K562 (cell line): ENCODE measurements around the gene RABIF. TPM values are rescaled to one million over a fixed set of nuclear protein-coding genes. Genes with fewer than 3 reads are reported as not detected.
A peak's percentile ranks its signal among the peaks of the same experiment; 100 is the strongest.

Source experiments
- AFF4 ChIP-seq: sonication (generic); formaldehyde crosslinking; IDR thresholded peaks from 2 replicates; pipeline ENCODE4 v1.8.0; 2023; ENCODE audit warnings: mild to moderate bottlenecking, missing genetic modification reagents
- CEBPG ChIP-seq, 3 experiments: fragments of 200-800 bp in 1 of 3; sonication (Bioruptor generic) in 1 of 3; sonication (generic) in 1 of 3; formaldehyde crosslinking in 1 of 3; IDR thresholded peaks in 2 of 3; conservative IDR thresholded peaks in 1 of 3; 2 replicates each; pipeline versions ENCODE4 v1.6.1 to v1.8.0; 2016 to 2022; ENCODE audit warnings: missing compliant biosample characterization in 2 of 3, missing genetic modification characterization in 2 of 3, mild to moderate bottlenecking in 1 of 3, missing genetic modification reagents in 1 of 3
- CHD2 ChIP-seq: IDR thresholded peaks from 2 replicates; pipeline ENCODE4 v1.6.1; 2011; ENCODE audit warnings: low read depth, low read length
- CXXC5 ChIP-seq: fragments of 250-450 bp; sonication (Bioruptor Pico); IDR thresholded peaks from 2 replicates; pipeline ENCODE4 v1.8.0; 2022; ENCODE audit warnings: inconsistent platforms, mild to moderate bottlenecking, moderate library complexity
- HDAC8 ChIP-seq: fragments of 450-650 bp; IDR thresholded peaks from 2 replicates; pipeline ENCODE4 v1.6.1; 2016; ENCODE audit warnings: mild to moderate bottlenecking, missing genetic modification characterization, moderate library complexity, missing compliant biosample characterization
- MBD2 ChIP-seq: sonication (generic); IDR thresholded peaks from 2 replicates; pipeline ENCODE4 v1.6.1; 2016; ENCODE audit warnings: low read depth, borderline replicate concordance
- NFIX ChIP-seq: fragments of 250-450 bp; sonication (Bioruptor Pico); IDR thresholded peaks from 2 replicates; pipeline ENCODE4 v1.4.0; 2020; ENCODE audit warnings: low read depth, mild to moderate bottlenecking, moderate library complexity
- OTX1 ChIP-seq: fragments of 450-650 bp; formaldehyde crosslinking; IDR thresholded peaks from 2 replicates; pipeline ENCODE4 v1.4.0; 2022; ENCODE audit warnings: mild to moderate bottlenecking
- PHF8 ChIP-seq: fragments of 200-600 bp; sonication (generic); IDR thresholded peaks from 2 replicates; pipeline ENCODE4 v1.6.1; 2012; ENCODE audit warnings: mixed run types, mild to moderate bottlenecking, inconsistent platforms, low read length, moderate library complexity, borderline replicate concordance
- POLR2A ChIP-seq: fragments of 450-650 bp; conservative IDR thresholded peaks from 2 replicates; pipeline ENCODE4 v1.6.1; 2016
- POLR2AphosphoS5 ChIP-seq: IDR thresholded peaks from 2 replicates; pipeline ENCODE4 v1.6.1; 2011; ENCODE audit warnings: mild to moderate bottlenecking, low read depth, low read length, moderate library complexity; ENCODE audit not compliant: control insufficient read depth, insufficient read depth
- PRDM10 ChIP-seq: fragments of 450-650 bp; IDR thresholded peaks from 2 replicates; pipeline ENCODE4 v1.6.1; 2018; ENCODE audit not compliant: partially characterized antibody
- RNF2 ChIP-seq: sonication (generic); IDR thresholded peaks from 2 replicates; pipeline ENCODE4 v1.6.1; 2016
- SIN3A ChIP-seq, 2 experiments: fragments of 150-350 bp in 1 of 2; IDR thresholded peaks; 2 replicates each; pipeline ENCODE4 v1.6.1; 2011 to 2016; ENCODE audit warnings: borderline replicate concordance in 2 of 2, low read depth in 2 of 2, low read length in 2 of 2, mild to moderate bottlenecking in 2 of 2, moderate library complexity in 2 of 2; ENCODE audit not compliant: control insufficient read depth in 1 of 2
- UBTF ChIP-seq, 2 experiments: IDR thresholded peaks; 2 replicates each; pipeline ENCODE4 v1.6.1; 2012; ENCODE audit warnings: improper control_type of control experiment in 2 of 2, low read depth in 2 of 2, low read length in 2 of 2, borderline replicate concordance in 1 of 2
- ZNF212 ChIP-seq: fragments of 450-650 bp; formaldehyde crosslinking; IDR thresholded peaks from 2 replicates; pipeline ENCODE4 v1.4.0; 2020; ENCODE audit warnings: mild to moderate bottlenecking
- ZNF507 ChIP-seq: conservative IDR thresholded peaks from 2 replicates; pipeline ENCODE4 v1.6.1; 2017; ENCODE audit warnings: missing genetic modification characterization, missing compliant biosample characterization
- polyA plus RNA-seq, 8 experiments: library from polyadenylated mRNA; depleted of rRNA in 4 of 8; stranded (reverse) in 5 of 8; unstranded in 3 of 8; fragments of >200 nt; fragmentation: Nextera tagmentation in 2 of 8; fragmentation: Illumina TruSeq in 1 of 8; extraction: Ambion mirVana in 2 of 8; extraction: Trizol in 1 of 8; gene quantifications; 2 replicates each; pipeline versions ENCODE4 v1.2.1 to v1.2.3, GENCODE V29; 2011 to 2014; ENCODE audit warnings: inconsistent platforms in 1 of 8, missing spikeins in 1 of 8
- total RNA-seq, 7 experiments: library from RNA; depleted of rRNA in 6 of 7; stranded (reverse); fragments of >200 nt in 6 of 7; fragmentation: Illumina TruSeq in 2 of 7; extraction: Trizol in 2 of 7; gene quantifications; 2 replicates each; pipeline versions ENCODE4 v1.2.1 to v1.2.3, GENCODE V29; 2011 to 2021; ENCODE audit warnings: low replicate concordance in 1 of 7

Gene RABIF
- total and polyA plus RNA-seq, 9 of the 15 experiments (the other 6 are each of a cell fraction or from before 2014, with no cell fraction given) = 7.4 to 20.1 (median 11.0) TPM

GRCh38 chr1:202861420-202862132 lies 27.4 kb downstream of the RABIF start (continued):
- TF ChIP-seq AFF4 (no peak), OTX1 (no peak), UBTF (IDR thresholded peaks at IDR 0.05; ENCODE audit: borderline replicate concordance in 1 of 2, low read depth in 2 of 2, low read length in 2 of 2) (0 out of 4 replicates have a peak, but pooled peaks of 1 of the 2 experiments have one; percentile 47), RNF2 (no peak), POLR2AphosphoS5 (peak; percentile 23; the same call in 1 of the 2 replicates), PRDM10 (peak; percentile 20), MBD2 (peak; percentile 94), NFIX (no peak), POLR2A (peak; percentile 44; the same call in 1 of the 2 replicates), CHD2 (peak; percentile 80), PHF8 (peak; percentile 25; the same call in 1 of the 2 replicates), ZNF507 (tag) (no peak), CXXC5 (peak; percentile 48), ZNF212 (CRISPR knock-in tag) (no peak), HDAC8 (no peak), SIN3A (IDR thresholded peaks at IDR 0.05; ENCODE audit: borderline replicate concordance in 2 of 2, control insufficient read depth in 1 of 2, low read depth in 2 of 2, low read length in 2 of 2) (peak in 1 of 2 experiments; percentile 59; a peak in 1 of 4 replicates), CEBPG (CRISPR knock-in tag; IDR thresholded peaks at IDR 0.05) (peak; percentile 80), CEBPG (tag; conservative IDR thresholded peaks at IDR 0.05 in 1 of 2, IDR thresholded peaks at IDR 0.05 in 1 of 2) (peak in 1 of 2 experiments; percentile 75; a peak in 2 of 4 replicates)
